Measurements from ENCODE around the gene CASP7. TPM values are rescaled to one million over a fixed set of nuclear protein-coding genes. Genes with fewer than 3 reads are reported as not detected.

The CASP7 gene
- total RNA-seq, 6 donors from 2014 or later, result 17.4 to 35.1 (median 29.6) TPM

- DNase-seq (no peak), ATAC-seq (ENCODE audit: low FRiP score in 2 of 2) (no peak)
- Histone ChIP-seq H3K9me3 (no peaks in the 10 kb centered on the region), H3K4me3 (no peak overlapping the region), H3K27ac (no peak overlapping the region), H3K4me1 (peaks cover 0 to 8% (median 3%) of the 10 kb centered on the region in 4 donors), H3K27me3 (no peaks in the 10 kb centered on the region), H3K36me3 (no peaks in the 10 kb centered on the region)
- TF ChIP-seq, protein P1, sequence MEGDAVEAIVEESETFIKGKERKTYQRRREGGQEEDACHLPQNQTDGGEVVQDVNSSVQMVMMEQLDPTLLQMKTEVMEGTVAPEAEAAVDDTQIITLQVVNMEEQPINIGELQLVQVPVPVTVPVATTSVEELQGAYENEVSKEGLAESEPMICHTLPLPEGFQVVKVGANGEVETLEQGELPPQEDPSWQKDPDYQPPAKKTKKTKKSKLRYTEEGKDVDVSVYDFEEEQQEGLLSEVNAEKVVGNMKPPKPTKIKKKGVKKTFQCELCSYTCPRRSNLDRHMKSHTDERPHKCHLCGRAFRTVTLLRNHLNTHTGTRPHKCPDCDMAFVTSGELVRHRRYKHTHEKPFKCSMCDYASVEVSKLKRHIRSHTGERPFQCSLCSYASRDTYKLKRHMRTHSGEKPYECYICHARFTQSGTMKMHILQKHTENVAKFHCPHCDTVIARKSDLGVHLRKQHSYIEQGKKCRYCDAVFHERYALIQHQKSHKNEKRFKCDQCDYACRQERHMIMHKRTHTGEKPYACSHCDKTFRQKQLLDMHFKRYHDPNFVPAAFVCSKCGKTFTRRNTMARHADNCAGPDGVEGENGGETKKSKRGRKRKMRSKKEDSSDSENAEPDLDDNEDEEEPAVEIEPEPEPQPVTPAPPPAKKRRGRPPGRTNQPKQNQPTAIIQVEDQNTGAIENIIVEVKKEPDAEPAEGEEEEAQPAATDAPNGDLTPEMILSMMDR (IDR thresholded peaks at IDR 0.05), result no peak
- WGBS, 2 donors, result 68 to 72% methylated on average over 4 of the region's 4 CpGs
Measured at GRCh38 chr10:113739031-113739430, 59.3 kb downstream of the CASP7 start.

- 74 to 83% methylated on average over 3 of the region's 3 CpGs for WGBS, 2 donors
- Histone ChIP-seq H3K27ac (no peak overlapping the region), H3K4me1 (peaks cover 0 to 8% (median 3%) of the 10 kb centered on the region in 4 donors), H3K4me3 (no peak overlapping the region), H3K9me3 (no peaks in the 10 kb centered on the region), H3K36me3 (no peaks in the 10 kb centered on the region), H3K27me3 (no peaks in the 10 kb centered on the region)
- ATAC-seq (ENCODE audit: low FRiP score in 2 of 2), result no peak
- TF ChIP-seq EP300 (IDR thresholded peaks at IDR 0.05) (no peak), POLR2A (IDR thresholded peaks at IDR 0.05) (no peak), POLR2AphosphoS5 (IDR thresholded peaks at IDR 0.05) (no peak)
- TF ChIP-seq, protein P1 (IDR thresholded peaks at IDR 0.05), result no peak
- DNase-seq, result no peak
Measured at GRCh38 chr10:113739577-113739976, 59.9 kb downstream of the CASP7 start.

GRCh38 chr10:113740850-113741249, 61.1 kb downstream of the CASP7 start:
- 70 to 72% methylated on average over 3 of the region's 3 CpGs for WGBS, 2 donors
- Histone ChIP-seq H3K27ac (no peak overlapping the region), H3K9me3 (no peaks in the 10 kb centered on the region), H3K4me3 (no peak overlapping the region), H3K4me1 (peaks cover 0 to 5% (median 2%) of the 10 kb centered on the region in 4 donors), H3K36me3 (no peaks in the 10 kb centered on the region), H3K27me3 (no peaks in the 10 kb centered on the region)
- no peak for ATAC-seq (ENCODE audit: low FRiP score in 2 of 2)
- TF ChIP-seq, protein P1 (IDR thresholded peaks at IDR 0.05), result no peak
- TF ChIP-seq POLR2AphosphoS5 (IDR thresholded peaks at IDR 0.05), result no peak
- no peak for TF ChIP-seq POLR2A (IDR thresholded peaks at IDR 0.05)
- no peak for TF ChIP-seq EP300 (IDR thresholded peaks at IDR 0.05)
- peak in 1 of 2 donors; percentile 41 for DNase-seq

DNA sequence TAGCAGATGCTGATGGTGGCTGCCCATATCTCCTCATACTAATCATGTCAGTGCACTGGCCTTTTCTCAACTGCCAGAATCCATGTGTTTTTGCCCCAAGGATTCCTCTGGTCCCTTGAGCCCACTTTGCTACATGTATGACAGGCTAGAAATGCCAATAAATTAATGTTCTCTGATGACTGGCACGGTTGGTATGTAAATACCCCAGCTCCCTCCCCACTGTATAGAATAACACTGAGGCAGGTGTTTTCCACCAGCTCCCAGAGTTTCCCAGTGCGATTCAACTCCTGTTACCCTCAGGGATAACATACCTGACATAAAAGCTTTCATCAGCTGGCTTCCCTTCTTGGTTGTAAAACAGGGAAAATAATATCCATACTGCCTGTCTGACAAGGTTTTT, 62.8 kb downstream of the CASP7 start:
- no peak overlapping the region for H3K4me3 ChIP-seq
- H3K9me3 ChIP-seq, result no peaks in the 10 kb centered on the region
- DNase-seq (no peak), ATAC-seq (ENCODE audit: low FRiP score in 2 of 2) (no peak)
- TF ChIP-seq, protein P1 (IDR thresholded peaks at IDR 0.05), result no peak
- no peak for TF ChIP-seq POLR2A (IDR thresholded peaks at IDR 0.05)
- TF ChIP-seq POLR2AphosphoS5 (IDR thresholded peaks at IDR 0.05), result no peak
- TF ChIP-seq EP300 (IDR thresholded peaks at IDR 0.05), result no peak
- no peaks in the 10 kb centered on the region for H3K27me3 ChIP-seq
- 93 to 94% methylated on average over 2 of the region's 2 CpGs for WGBS, 2 donors
- peaks cover 0 to 6% (median 3%) of the 10 kb centered on the region in 4 donors for H3K4me1 ChIP-seq
- H3K27ac ChIP-seq, result no peak overlapping the region
- no peaks in the 10 kb centered on the region for H3K36me3 ChIP-seq

GRCh38 chr10:113743594-113743993, 63.9 kb downstream of the CASP7 start:
- no peak for DNase-seq
- no peak for ATAC-seq (ENCODE audit: low FRiP score in 2 of 2)
- Histone ChIP-seq H3K27ac (no peak overlapping the region), H3K4me1 (peaks cover 0 to 6% (median 3%) of the 10 kb centered on the region in 4 donors), H3K27me3 (no peaks in the 10 kb centered on the region), H3K4me3 (no peak overlapping the region), H3K36me3 (no peaks in the 10 kb centered on the region), H3K9me3 (no peaks in the 10 kb centered on the region)
- TF ChIP-seq POLR2A (IDR thresholded peaks at IDR 0.05) (no peak), POLR2AphosphoS5 (IDR thresholded peaks at IDR 0.05) (no peak), EP300 (IDR thresholded peaks at IDR 0.05) (no peak)
